GM18508 (cell line): Measurements from ENCODE around the gene TULP1.

Experiments used
- ATAC-seq: cut with Tn5 transposase; IDR thresholded peaks from one replicate; pipeline ENCODE4 v1.9.1; 2021; ENCODE audit warnings: moderate number of reproducible peaks; ENCODE audit not compliant: insufficient read depth, unreplicated experiment

The TULP1 gene

GRCh38 chr6:35486005-35486925 is 26.4 kb downstream of the TULP1 start:
- ATAC-seq, result no peak

GRCh38 chr6:35485402-35485877 is 27.3 kb downstream of the TULP1 start:
- ATAC-seq, result no peak

- ATAC-seq, result no peak
These were observed 27.7 kb downstream of the TULP1 start for GRCh38 chr6:35484921-35485392.

GRCh38 chr6:35483893-35484645 is 28.6 kb downstream of the TULP1 start:
- no peak for ATAC-seq

- ATAC-seq, result no peak
These were observed 29.2 kb downstream of the TULP1 start for GRCh38 chr6:35483490-35483889.

GRCh38 chr6:35483062-35483461 is 29.6 kb downstream of the TULP1 start:
- no peak for ATAC-seq

GRCh38 chr6:35481226-35481625 is 31.5 kb downstream of the TULP1 start:
- no peak for ATAC-seq

GRCh38 chr6:35480176-35480575 is 32.5 kb downstream of the TULP1 start:
- no peak for ATAC-seq

GRCh38 chr6:35478259-35478658 is 34.4 kb downstream of the TULP1 start:
- no peak for ATAC-seq

- no peak for ATAC-seq
These were observed 35.0 kb downstream of the TULP1 start for GRCh38 chr6:35477551-35478179.

GRCh38 chr6:35477028-35477427 is 35.7 kb downstream of the TULP1 start:
- ATAC-seq, result no peak

- ATAC-seq, result no peak
These were observed 36.7 kb downstream of the TULP1 start for GRCh38 chr6:35476004-35476403.

- ATAC-seq, result no peak
These were observed 37.1 kb downstream of the TULP1 start for GRCh38 chr6:35475573-35475972.

- no peak for ATAC-seq
These were observed 37.6 kb downstream of the TULP1 start for GRCh38 chr6:35474942-35475570.

- ATAC-seq, result no peak
These were observed 38.4 kb downstream of the TULP1 start for GRCh38 chr6:35474131-35474941.

- no peak for ATAC-seq
These were observed 38.9 kb downstream of the TULP1 start for GRCh38 chr6:35473850-35474130.

- ATAC-seq, result no peak
These were observed 39.4 kb downstream of the TULP1 start for GRCh38 chr6:35473075-35473849.

- ATAC-seq, result no peak
These were observed 40.8 kb downstream of the TULP1 start for GRCh38 chr6:35471836-35472345.

GRCh38 chr6:35470663-35471120 is 42.0 kb downstream of the TULP1 start:
- no peak for ATAC-seq
